ENCODE measurements around the gene NKX3-2. TPM values are rescaled to one million over a fixed set of nuclear protein-coding genes. Genes with fewer than 3 reads are reported as not detected.

Gene NKX3-2
- polyA plus RNA-seq, 3 donors = 0.10 TPM; not detected in 2

- no peak for DNase-seq
These were observed 2.0 kb upstream of the NKX3-2 start for GRCh38 chr4:13546142-13546940.

GRCh38 chr4:13545394-13545808, 1.1 kb upstream of the NKX3-2 start:
- DNase-seq = no peak

DNA sequence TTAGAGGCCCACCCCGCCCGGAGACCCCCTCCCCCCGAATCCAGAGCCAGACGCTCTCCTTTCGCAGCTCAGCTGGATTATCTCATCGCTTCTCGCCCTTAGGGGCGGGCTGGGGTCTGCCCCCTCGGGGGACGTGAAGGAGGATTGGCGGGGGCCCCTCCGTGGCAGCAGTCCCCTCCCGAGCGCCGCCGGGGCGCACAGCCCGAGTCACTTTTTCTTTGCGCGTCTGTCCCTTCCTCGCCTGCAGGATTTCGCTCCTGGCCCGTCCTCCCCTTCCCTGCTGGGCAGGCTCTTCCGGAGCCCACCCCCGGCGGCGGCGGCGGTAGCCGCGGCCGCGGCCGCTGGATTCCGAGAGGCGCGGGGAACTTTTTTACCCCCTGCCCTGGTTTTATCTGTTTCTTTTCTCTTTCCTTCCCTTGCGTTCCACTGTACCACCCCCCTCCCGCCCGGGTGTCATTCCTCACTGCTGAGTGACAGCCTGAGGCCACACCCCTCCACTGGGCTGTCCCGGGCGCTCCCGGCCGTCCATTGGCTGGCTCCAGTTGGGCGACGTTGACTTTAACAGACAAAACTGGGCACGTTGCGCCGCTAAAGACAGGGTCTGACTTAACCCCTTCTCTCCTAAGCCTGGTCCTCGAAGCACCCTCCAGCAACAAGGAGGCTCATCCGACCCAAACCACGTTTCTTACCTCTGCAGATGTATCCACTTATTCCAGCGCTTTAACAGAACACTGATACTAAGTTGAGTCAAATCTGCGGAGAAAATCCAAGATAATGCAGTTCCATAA, 492 bp upstream of the NKX3-2 start:
- peak; percentile 64 for DNase-seq

- DNase-seq = no peak
These were observed 1.1 kb downstream of the NKX3-2 start for GRCh38 chr4:13543032-13543838.

GRCh38 chr4:13542577-13543031, 1.7 kb downstream of the NKX3-2 start:
- DNase-seq = no peak

DNA sequence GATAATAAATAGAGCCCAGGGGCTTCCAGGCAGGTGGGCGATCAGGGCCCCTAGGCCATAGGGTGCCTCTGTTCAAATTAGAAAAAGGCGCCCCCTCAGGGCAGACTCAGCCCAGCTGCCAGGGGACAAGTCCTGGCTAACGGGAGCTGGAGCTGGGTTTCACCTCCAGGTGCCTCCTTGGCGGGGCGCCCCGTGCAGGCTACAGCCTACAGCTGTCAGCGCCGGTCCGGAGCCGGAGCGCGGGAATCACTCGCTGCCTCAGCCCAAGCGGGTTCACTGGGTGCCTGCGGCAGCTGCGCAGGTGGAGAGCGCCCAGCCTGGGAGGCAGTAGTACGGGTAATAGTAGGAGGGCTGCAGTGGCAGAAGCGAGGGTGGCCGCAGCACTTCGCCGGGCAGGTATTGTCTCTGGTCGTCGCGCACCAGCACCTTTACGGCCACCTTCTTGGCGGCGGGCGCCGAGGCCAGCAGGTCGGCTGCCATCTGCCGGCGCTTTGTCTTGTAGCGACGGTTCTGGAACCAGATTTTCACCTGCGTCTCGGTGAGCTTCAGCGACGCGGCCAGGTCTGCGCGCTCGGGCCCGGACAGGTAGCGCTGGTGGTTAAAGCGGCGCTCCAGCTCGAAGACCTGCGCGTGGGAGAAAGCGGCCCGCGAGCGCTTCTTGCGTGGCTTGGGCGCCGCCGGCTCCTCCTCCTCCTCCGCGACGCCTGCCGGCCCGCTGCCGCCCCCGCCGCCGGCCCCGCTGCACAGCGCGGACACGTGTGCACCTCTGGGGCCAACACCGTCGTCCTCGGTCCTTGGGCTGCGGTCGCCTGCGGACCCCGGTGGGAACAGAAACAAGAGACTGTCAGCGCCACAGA, 2.4 kb downstream of the NKX3-2 start:
- no peak for DNase-seq

DNA sequence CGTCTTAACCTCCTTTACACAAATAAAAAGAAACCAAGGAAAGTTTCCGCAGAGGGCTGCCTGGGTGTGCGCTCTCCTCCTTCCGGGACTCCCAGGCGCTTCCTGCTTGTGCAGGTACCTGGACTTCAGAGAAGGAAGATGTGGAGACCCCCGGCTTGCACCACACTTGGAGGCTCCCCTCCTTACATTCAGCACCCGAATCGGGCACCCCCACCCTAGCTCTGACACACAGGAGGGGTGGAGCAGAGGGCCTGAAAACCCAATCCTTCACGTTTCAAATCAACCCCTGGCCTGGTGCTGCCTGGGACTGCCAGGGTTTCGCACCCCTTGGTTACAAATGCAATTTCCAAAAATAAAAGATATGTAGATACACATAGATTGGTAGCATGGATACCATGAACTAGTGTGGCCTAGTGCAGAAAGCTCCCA, 3.1 kb downstream of the NKX3-2 start:
- DNase-seq = no peak

GRCh38 chr4:13540446-13541175, 3.7 kb downstream of the NKX3-2 start:
- DNase-seq = no peak

- DNase-seq = no peak
These were observed 4.5 kb downstream of the NKX3-2 start for GRCh38 chr4:13539619-13540445.

GRCh38 chr4:13539047-13539618, 5.2 kb downstream of the NKX3-2 start:
- DNase-seq = no peak

- DNase-seq = no peak
These were observed 5.8 kb downstream of the NKX3-2 start for GRCh38 chr4:13538427-13538973.

GRCh38 chr4:13537832-13538177, 6.5 kb downstream of the NKX3-2 start:
- DNase-seq = no peak

GRCh38 chr4:13537011-13537831, 7.1 kb downstream of the NKX3-2 start:
- DNase-seq = no peak

GRCh38 chr4:13536607-13537006, 7.7 kb downstream of the NKX3-2 start:
- DNase-seq = no peak

DNA sequence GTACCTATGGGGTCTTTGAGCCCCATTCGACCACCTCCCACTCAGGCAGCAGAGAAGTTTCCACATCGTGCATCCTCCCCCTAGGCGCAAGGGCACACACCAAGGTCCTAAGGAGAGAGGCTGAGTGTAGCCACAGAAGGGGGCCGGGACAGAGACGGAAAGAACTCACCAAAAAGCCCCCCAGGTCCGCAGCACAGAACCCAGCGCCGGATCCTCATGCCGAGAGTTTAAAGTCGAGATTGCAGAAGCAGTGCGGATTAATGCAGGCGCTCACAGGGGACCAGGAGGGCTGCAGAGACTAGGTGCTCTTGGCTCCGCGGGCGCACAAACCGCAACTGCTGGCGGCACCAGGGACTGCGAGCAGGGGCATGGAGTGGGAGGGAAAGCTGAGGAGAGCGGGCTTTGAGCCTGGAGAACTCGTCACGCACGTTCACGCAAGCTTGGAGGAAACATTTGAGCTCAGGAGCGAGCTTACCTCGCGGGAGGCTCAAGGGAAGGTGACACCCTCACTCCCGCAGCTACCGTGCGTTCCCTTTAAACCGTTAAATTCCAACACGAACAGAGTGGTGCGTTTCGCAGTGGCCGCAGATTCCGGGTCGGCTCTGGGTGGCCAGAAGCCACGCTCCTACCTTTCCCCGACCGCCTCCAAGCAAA, 8.5 kb downstream of the NKX3-2 start:
- no peak for DNase-seq

DNA sequence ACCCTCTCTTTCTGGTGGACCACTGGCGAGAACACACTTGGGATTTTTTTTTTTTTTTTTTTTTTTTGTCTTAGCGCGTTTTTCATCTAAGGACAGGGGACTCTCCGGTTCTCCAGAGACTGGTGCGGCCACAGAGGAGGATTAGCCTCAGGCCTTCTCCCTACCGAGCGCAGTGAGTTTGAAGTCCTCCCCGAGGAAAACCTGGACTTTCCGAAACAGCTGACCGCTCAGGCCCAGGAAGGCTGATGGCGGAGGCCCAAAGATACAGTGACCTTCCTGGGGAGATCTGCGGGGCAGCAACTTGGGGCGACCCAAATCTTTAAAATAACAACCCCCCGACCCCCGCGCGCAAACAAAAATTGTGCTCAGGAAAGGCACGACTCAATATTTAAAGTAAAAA, 9.2 kb downstream of the NKX3-2 start:
- no peak for DNase-seq

DNA sequence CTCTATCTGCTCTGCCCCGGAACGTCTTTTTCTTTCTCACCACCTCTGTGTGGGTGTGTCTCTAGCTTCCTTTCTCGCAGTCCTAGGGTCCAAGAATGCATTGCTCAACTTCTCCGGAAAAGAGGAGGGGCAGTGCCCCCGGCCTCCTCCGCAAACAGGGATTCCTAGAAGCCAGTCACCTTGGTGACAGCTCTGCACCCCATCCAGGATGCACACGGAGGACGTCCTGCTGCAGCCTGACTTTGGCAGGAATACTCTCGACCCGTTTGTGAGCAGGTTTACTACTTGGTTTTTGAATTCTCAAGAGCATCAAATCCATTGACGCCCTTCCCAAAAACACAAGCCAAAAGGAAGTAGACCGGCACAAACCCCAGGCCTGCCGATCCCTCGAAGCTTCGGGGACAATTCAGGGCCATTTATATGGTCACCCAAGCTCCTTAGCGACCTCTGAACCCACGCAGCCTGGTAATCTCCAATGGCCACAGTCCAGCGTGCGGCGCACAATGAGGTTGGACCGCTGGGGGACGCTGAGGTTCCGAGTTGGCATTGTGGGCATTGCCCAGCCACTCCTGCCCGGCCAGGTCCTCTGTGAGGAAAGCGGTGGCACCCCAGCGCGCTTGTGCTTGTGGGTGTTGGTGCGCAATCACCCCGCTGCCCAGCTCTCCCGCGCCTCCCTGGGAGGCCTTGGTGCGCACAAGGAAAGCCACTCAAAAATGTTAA, 9.8 kb downstream of the NKX3-2 start:
- no peak for DNase-seq

Measured in renal pelvis (tissue), 4 donors.